ENCODE data around the gene PCGF1. TPM values are rescaled to one million over a fixed set of nuclear protein-coding genes. Genes with fewer than 3 reads are reported as not detected.

PCGF1 gene
- total and polyA plus RNA-seq, 4 donors: 3.3 to 12.5 (median 10.9) TPM

- peak; percentile 6 for TF ChIP-seq REST (IDR thresholded peaks at IDR 0.05)
- TF ChIP-seq RAD21 (IDR thresholded peaks at IDR 0.05): peak; percentile 35 to 46
- TF ChIP-seq HNF4A (conservative IDR thresholded peaks at IDR 0.05): no peak
- no peak for TF ChIP-seq HNF4G (IDR thresholded peaks at IDR 0.05)
- TF ChIP-seq FOXA1 (IDR thresholded peaks at IDR 0.05): no peak
- TF ChIP-seq, protein P1, sequence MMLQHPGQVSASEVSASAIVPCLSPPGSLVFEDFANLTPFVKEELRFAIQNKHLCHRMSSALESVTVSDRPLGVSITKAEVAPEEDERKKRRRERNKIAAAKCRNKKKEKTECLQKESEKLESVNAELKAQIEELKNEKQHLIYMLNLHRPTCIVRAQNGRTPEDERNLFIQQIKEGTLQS (IDR thresholded peaks at IDR 0.05): no peak
- TF ChIP-seq FOXA2 (IDR thresholded peaks at IDR 0.05): no peak
Measured at GRCh38 chr2:74502720-74503505, 4.6 kb downstream of the PCGF1 start (continued).

- 9% methylated on average over 32 of the region's 32 CpGs for WGBS
- peak; percentile 84 for TF ChIP-seq SP1 (IDR thresholded peaks at IDR 0.05)
- TF ChIP-seq NR2F2 (IDR thresholded peaks at IDR 0.05): peak; percentile 46
- no peak for TF ChIP-seq FOXA2 (IDR thresholded peaks at IDR 0.05)
- TF ChIP-seq JUND (IDR thresholded peaks at IDR 0.05): peak in 1 of 2 donors; percentile 41
- TF ChIP-seq REST (IDR thresholded peaks at IDR 0.05): peak; percentile 70
- TF ChIP-seq, protein P2, sequence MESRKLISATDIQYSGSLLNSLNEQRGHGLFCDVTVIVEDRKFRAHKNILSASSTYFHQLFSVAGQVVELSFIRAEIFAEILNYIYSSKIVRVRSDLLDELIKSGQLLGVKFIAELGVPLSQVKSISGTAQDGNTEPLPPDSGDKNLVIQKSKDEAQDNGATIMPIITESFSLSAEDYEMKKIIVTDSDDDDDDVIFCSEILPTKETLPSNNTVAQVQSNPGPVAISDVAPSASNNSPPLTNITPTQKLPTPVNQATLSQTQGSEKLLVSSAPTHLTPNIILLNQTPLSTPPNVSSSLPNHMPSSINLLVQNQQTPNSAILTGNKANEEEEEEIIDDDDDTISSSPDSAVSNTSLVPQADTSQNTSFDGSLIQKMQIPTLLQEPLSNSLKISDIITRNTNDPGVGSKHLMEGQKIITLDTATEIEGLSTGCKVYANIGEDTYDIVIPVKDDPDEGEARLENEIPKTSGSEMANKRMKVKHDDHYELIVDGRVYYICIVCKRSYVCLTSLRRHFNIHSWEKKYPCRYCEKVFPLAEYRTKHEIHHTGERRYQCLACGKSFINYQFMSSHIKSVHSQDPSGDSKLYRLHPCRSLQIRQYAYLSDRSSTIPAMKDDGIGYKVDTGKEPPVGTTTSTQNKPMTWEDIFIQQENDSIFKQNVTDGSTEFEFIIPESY (IDR thresholded peaks at IDR 0.05): peak; percentile 54
- TF ChIP-seq RAD21 (IDR thresholded peaks at IDR 0.05): no peak
- peak in 1 of 2 donors; percentile 56 for TF ChIP-seq EGR1 (IDR thresholded peaks at IDR 0.05; ENCODE audit: low read depth in 2 of 2)
- peak in 1 of 2 donors; percentile 78 for TF ChIP-seq GABPA (IDR thresholded peaks at IDR 0.05 in 1 of 2, conservative IDR thresholded peaks at IDR 0.05 in 1 of 2)
- TF ChIP-seq, protein P1 (IDR thresholded peaks at IDR 0.05): peak; percentile 10
- TF ChIP-seq, protein P3, sequence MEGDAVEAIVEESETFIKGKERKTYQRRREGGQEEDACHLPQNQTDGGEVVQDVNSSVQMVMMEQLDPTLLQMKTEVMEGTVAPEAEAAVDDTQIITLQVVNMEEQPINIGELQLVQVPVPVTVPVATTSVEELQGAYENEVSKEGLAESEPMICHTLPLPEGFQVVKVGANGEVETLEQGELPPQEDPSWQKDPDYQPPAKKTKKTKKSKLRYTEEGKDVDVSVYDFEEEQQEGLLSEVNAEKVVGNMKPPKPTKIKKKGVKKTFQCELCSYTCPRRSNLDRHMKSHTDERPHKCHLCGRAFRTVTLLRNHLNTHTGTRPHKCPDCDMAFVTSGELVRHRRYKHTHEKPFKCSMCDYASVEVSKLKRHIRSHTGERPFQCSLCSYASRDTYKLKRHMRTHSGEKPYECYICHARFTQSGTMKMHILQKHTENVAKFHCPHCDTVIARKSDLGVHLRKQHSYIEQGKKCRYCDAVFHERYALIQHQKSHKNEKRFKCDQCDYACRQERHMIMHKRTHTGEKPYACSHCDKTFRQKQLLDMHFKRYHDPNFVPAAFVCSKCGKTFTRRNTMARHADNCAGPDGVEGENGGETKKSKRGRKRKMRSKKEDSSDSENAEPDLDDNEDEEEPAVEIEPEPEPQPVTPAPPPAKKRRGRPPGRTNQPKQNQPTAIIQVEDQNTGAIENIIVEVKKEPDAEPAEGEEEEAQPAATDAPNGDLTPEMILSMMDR (IDR thresholded peaks at IDR 0.05; ENCODE audit: low read depth, low read length, missing input control): no peak
- peak; percentile 78 for TF ChIP-seq TAF1 (conservative IDR thresholded peaks at IDR 0.05)
- TF ChIP-seq HNF4A (conservative IDR thresholded peaks at IDR 0.05): peak; percentile 95 to 96
- TF ChIP-seq MAX (IDR thresholded peaks at IDR 0.05): no peak
- peak; percentile 98 for TF ChIP-seq RXRA (IDR thresholded peaks at IDR 0.05)
- no peak for TF ChIP-seq FOXA1 (IDR thresholded peaks at IDR 0.05)
- peak; percentile 58 for TF ChIP-seq YY1 (IDR thresholded peaks at IDR 0.05)
- peak; percentile 92 for TF ChIP-seq HNF4G (IDR thresholded peaks at IDR 0.05)
- no peaks in the 10 kb centered on the region for H3K27me3 ChIP-seq (ENCODE audit: control insufficient read depth in 4 of 4, insufficient read depth in 4 of 4, low read length in 3 of 4)
Measured at GRCh38 chr2:74502147-74502719, 5.3 kb downstream of the PCGF1 start.

More at GRCh38 chr2:74502147-74502719, 5.3 kb downstream of the PCGF1 start:
- peaks cover 0 to 6% (median 4%) of the 10 kb centered on the region in 4 donors for H3K36me3 ChIP-seq (ENCODE audit: control insufficient read depth in 4 of 4, insufficient read depth in 3 of 4, low read depth in 1 of 4, low read length in 3 of 4)
- H3K4me3 ChIP-seq (ENCODE audit: low read depth in 1 of 3, low read length in 3 of 3): peak overlapping the region; percentile 76 to 97 (median 89)
- H3K9ac ChIP-seq (ENCODE audit: low read depth in 1 of 2, low read length in 2 of 2): peak overlapping the region; percentile 69 to 71
- H3K27ac ChIP-seq (ENCODE audit: low read depth in 1 of 2, low read length in 2 of 2): peak overlapping the region; percentile 87 to 93
- peak; percentile 54 for DNase-seq (ENCODE audit: low spot score)
- peaks cover 22 to 84% (median 71%) of the 10 kb centered on the region in 4 donors for H3K4me1 ChIP-seq (ENCODE audit: control insufficient read depth in 4 of 4, insufficient read depth in 4 of 4, low read length in 3 of 4)
- H3K9me3 ChIP-seq (ENCODE audit: control insufficient read depth in 4 of 4, low read length in 3 of 4): no peaks in the 10 kb centered on the region
